ENCODE data around the gene VPS37D.
"Not testable (repeated sequence)": the region's sequence is repeated elsewhere in the genome, so short reads cannot be mapped to it uniquely, and the experiment has no call there.

VPS37D gene

GRCh38 chr7:73718438-73718881, 50.8 kb downstream of the VPS37D start:
- Histone ChIP-seq H3K9me3 (ENCODE audit: insufficient read depth, low read depth, low read length) (no peaks in the 10 kb centered on the region), H3K27me3 (ENCODE audit: insufficient read depth, low read length, poor library complexity, severe bottlenecking) (peaks cover 53% of the 10 kb centered on the region), H3K4me3 (ENCODE audit: low read length, poor library complexity, severe bottlenecking) (peak overlapping the region; percentile 77), H3F3A (ENCODE audit: low read depth) (0 out of 2 replicates have a peak, but pooled peaks cover 3% of the 10 kb centered on the region), H3K36me3 (ENCODE audit: insufficient read depth, low read length) (no peaks in the 10 kb centered on the region), H3K9ac (ENCODE audit: low read depth, low read length, poor library complexity, severe bottlenecking) (no peak overlapping the region), H3K79me2 (ENCODE audit: insufficient read depth, low read length) (no peaks in the 10 kb centered on the region), H3K4me1 (ENCODE audit: insufficient read depth, low read length, poor library complexity, severe bottlenecking) (peaks cover 39% of the 10 kb centered on the region), H3K4me2 (ENCODE audit: low read depth, low read length, poor library complexity, severe bottlenecking) (peak overlapping the region; percentile 95), H3K9me2 (replicated peaks; ENCODE audit: low read depth, low read length) (no peaks in the 10 kb centered on the region), H2AFZ (ENCODE audit: low read length) (no peak overlapping the region), H4K20me1 (ENCODE audit: insufficient read depth, low read length, poor library complexity, severe bottlenecking) (peaks cover 40% of the 10 kb centered on the region)
- no peak for TF ChIP-seq EZH2phosphoT487 (IDR thresholded peaks at IDR 0.05; ENCODE audit: borderline replicate concordance)
- TF ChIP-seq CTCF (conservative IDR thresholded peaks at IDR 0.05; ENCODE audit: low read length), result no peak

- Histone ChIP-seq H3K4me3 (ENCODE audit: low read length, poor library complexity, severe bottlenecking) (peak within 1 kb of the TSS; percentile 77), H2AFZ (ENCODE audit: low read length) (no peak within 1 kb of the TSS; the same call in 1 of the 2 replicates), H3K36me3 (ENCODE audit: insufficient read depth, low read length) (no peaks in the 10 kb centered on the region), H3K4me2 (ENCODE audit: low read depth, low read length, poor library complexity, severe bottlenecking) (peak within 1 kb of the TSS; percentile 95), H3K9ac (ENCODE audit: low read depth, low read length, poor library complexity, severe bottlenecking) (no peak within 1 kb of the TSS), H3K9me2 (replicated peaks; ENCODE audit: low read depth, low read length) (no peaks in the 10 kb centered on the region), H3K9me3 (ENCODE audit: insufficient read depth, low read depth, low read length) (no peaks in the 10 kb centered on the region), H3K27me3 (ENCODE audit: insufficient read depth, low read length, poor library complexity, severe bottlenecking) (peaks cover 46% of the 10 kb centered on the region), H4K20me1 (ENCODE audit: insufficient read depth, low read length, poor library complexity, severe bottlenecking) (peaks cover 40% of the 10 kb centered on the region), H3F3A (ENCODE audit: low read depth) (0 out of 2 replicates have a peak, but pooled peaks cover 3% of the 10 kb centered on the region), H3K79me2 (ENCODE audit: insufficient read depth, low read length) (no peaks in the 10 kb centered on the region), H3K4me1 (ENCODE audit: insufficient read depth, low read length, poor library complexity, severe bottlenecking) (peaks cover 39% of the 10 kb centered on the region)
- TF ChIP-seq EZH2phosphoT487 (IDR thresholded peaks at IDR 0.05; ENCODE audit: borderline replicate concordance) (no peak), CTCF (conservative IDR thresholded peaks at IDR 0.05; ENCODE audit: low read length) (no peak)
These were observed 51.5 kb downstream of the VPS37D start, which contains the start of gene STX1A for GRCh38 chr7:73718905-73719805. Gene STX1A, minus strand, starts transcription at chr7:73719669. Its CDS starts 38 bp downstream, at chr7:73719631.

GRCh38 chr7:73719806-73720169, 52.2 kb downstream of the VPS37D start:
- H3K4me1 ChIP-seq (ENCODE audit: insufficient read depth, low read length, poor library complexity, severe bottlenecking), result peaks cover 39% of the 10 kb centered on the region
- H4K20me1 ChIP-seq (ENCODE audit: insufficient read depth, low read length, poor library complexity, severe bottlenecking), result peaks cover 40% of the 10 kb centered on the region
- peaks cover 40% of the 10 kb centered on the region for H3K27me3 ChIP-seq (ENCODE audit: insufficient read depth, low read length, poor library complexity, severe bottlenecking)
- no peak overlapping the region for H3K9ac ChIP-seq (ENCODE audit: low read depth, low read length, poor library complexity, severe bottlenecking)
- H3K4me3 ChIP-seq (ENCODE audit: low read length, poor library complexity, severe bottlenecking), result no peak overlapping the region
- no peaks in the 10 kb centered on the region for H3K9me2 ChIP-seq (replicated peaks; ENCODE audit: low read depth, low read length)
- H3K79me2 ChIP-seq (ENCODE audit: insufficient read depth, low read length), result no peaks in the 10 kb centered on the region
- no peaks in the 10 kb centered on the region for H3K36me3 ChIP-seq (ENCODE audit: insufficient read depth, low read length)
- H3F3A ChIP-seq (ENCODE audit: low read depth), result 0 out of 2 replicates have a peak, but pooled peaks cover 3% of the 10 kb centered on the region
- peak overlapping the region; percentile 27 for H3K4me2 ChIP-seq (ENCODE audit: low read depth, low read length, poor library complexity, severe bottlenecking)
- no peak overlapping the region for H2AFZ ChIP-seq (ENCODE audit: low read length)
- no peaks in the 10 kb centered on the region for H3K9me3 ChIP-seq (ENCODE audit: insufficient read depth, low read depth, low read length)
- TF ChIP-seq EZH2phosphoT487 (IDR thresholded peaks at IDR 0.05; ENCODE audit: borderline replicate concordance), result no peak
- TF ChIP-seq CTCF (conservative IDR thresholded peaks at IDR 0.05; ENCODE audit: low read length), result no peak

- Histone ChIP-seq H4K20me1 (ENCODE audit: insufficient read depth, low read length, poor library complexity, severe bottlenecking) (peaks cover 38% of the 10 kb centered on the region), H3K27me3 (ENCODE audit: insufficient read depth, low read length, poor library complexity, severe bottlenecking) (peaks cover 35% of the 10 kb centered on the region), H3K4me1 (ENCODE audit: insufficient read depth, low read length, poor library complexity, severe bottlenecking) (peaks cover 36% of the 10 kb centered on the region)
- not testable (repeated sequence) for H3K79me2 ChIP-seq (ENCODE audit: insufficient read depth, low read length); H3K9me2 ChIP-seq (replicated peaks; ENCODE audit: low read depth, low read length); H3K36me3 ChIP-seq (ENCODE audit: insufficient read depth, low read length); H3K4me3 ChIP-seq (ENCODE audit: low read length, poor library complexity, severe bottlenecking); H3F3A ChIP-seq (ENCODE audit: low read depth); H3K9me3 ChIP-seq (ENCODE audit: insufficient read depth, low read depth, low read length); H3K4me2 ChIP-seq (ENCODE audit: low read depth, low read length, poor library complexity, severe bottlenecking); H2AFZ ChIP-seq (ENCODE audit: low read length); H3K9ac ChIP-seq (ENCODE audit: low read depth, low read length, poor library complexity, severe bottlenecking)
These were observed 52.8 kb downstream of the VPS37D start for GRCh38 chr7:73720443-73720842.
